Measurements from ENCODE around the gene CDCP1.
"Not testable (repeated sequence)": the region's sequence is repeated elsewhere in the genome, so short reads cannot be mapped to it uniquely, and the experiment has no call there.

The CDCP1 gene

GRCh38 chr3:45153658-45154437 lies 7.7 kb upstream of the CDCP1 start:
- ChIA-PET CTCF (interaction anchor here (0.8 to 1.4 kb wide), 3 partner anchors 10 to 143 kb away, joined by 3 read pairs; no protein-coding TSS in a partner anchor), POLR2A (no interaction called here)
- no peak for DNase-seq (ENCODE audit: extremely low spot score)
- no peak for TF ChIP-seq CTCF (IDR thresholded peaks at IDR 0.05; ENCODE audit: control extremely low read depth, extremely low read depth, low read depth, missing control alignments)

- CTCF ChIA-PET, result no interaction called here
- no peak for TF ChIP-seq CTCF (IDR thresholded peaks at IDR 0.05; ENCODE audit: control extremely low read depth, extremely low read depth, low read depth, missing control alignments)
- POLR2A ChIA-PET, result no interaction called here
- DNase-seq (ENCODE audit: extremely low spot score), result no peak
Measured at GRCh38 chr3:45152307-45152706, 6.1 kb upstream of the CDCP1 start.

- CTCF ChIA-PET, result no interaction called here
- TF ChIP-seq CTCF (IDR thresholded peaks at IDR 0.05; ENCODE audit: control extremely low read depth, extremely low read depth, low read depth, missing control alignments), result no peak
- POLR2A ChIA-PET, result no interaction called here
- no peak for DNase-seq (ENCODE audit: extremely low spot score)
Measured at GRCh38 chr3:45151100-45151499, 4.9 kb upstream of the CDCP1 start.

DNA sequence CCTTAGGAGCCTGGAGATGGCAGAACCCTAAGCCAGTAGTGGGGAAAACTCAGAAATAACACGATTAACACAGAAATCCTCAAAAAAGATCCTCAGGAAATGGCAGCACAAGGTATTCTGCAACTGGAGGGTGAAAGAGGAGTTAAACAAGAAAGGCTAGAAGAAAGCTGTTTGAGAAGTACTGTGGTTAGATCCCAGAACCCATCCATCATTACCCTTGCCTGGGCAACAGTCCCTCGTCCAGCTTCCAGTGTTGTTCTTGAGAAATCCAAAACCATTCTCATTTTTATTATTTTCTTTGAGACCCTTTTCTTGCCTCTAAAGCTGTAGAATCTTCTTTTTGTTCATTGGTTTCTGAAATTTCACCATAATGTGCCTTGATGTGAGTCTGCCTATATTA lies 2.7 kb upstream of the CDCP1 start:
- ChIA-PET POLR2A (no interaction called here), CTCF (interaction anchor here (0.9 to 1.7 kb wide), 3 partner anchors 15 to 93 kb away, joined by 3 to 4 read pairs (median 3); no protein-coding TSS in a partner anchor)
- TF ChIP-seq CTCF (IDR thresholded peaks at IDR 0.05; ENCODE audit: control extremely low read depth, extremely low read depth, low read depth, missing control alignments), result no peak
- DNase-seq (ENCODE audit: extremely low spot score), result no peak

- POLR2A ChIA-PET, result no interaction called here
- TF ChIP-seq CTCF (IDR thresholded peaks at IDR 0.05; ENCODE audit: control extremely low read depth, extremely low read depth, low read depth, missing control alignments), result no peak
- CTCF ChIA-PET, result no interaction called here
- no peak for DNase-seq (ENCODE audit: extremely low spot score)
Measured at GRCh38 chr3:45145223-45145622, 955 bp downstream of the CDCP1 start.

- DNase-seq (ENCODE audit: extremely low spot score), result peak; percentile 44
- ChIA-PET CTCF (interaction anchor here (1.6 kb wide), 1 partner anchor 10 kb away, joined by 3 read pairs; no protein-coding TSS in a partner anchor), POLR2A (no interaction called here)
- TF ChIP-seq CTCF (IDR thresholded peaks at IDR 0.05; ENCODE audit: control extremely low read depth, extremely low read depth, low read depth, missing control alignments), result no peak
Measured at GRCh38 chr3:45143673-45144671, 2.2 kb downstream of the CDCP1 start.

- POLR2A ChIA-PET; DNase-seq (ENCODE audit: extremely low spot score); CTCF ChIA-PET: not testable (repeated sequence)
Measured at GRCh38 chr3:45140770-45141155, 5.4 kb downstream of the CDCP1 start.
